Nephron (organoid): ENCODE results near the gene GLE1.
A peak's percentile ranks its signal among the peaks of the same experiment; 100 is the strongest.

ENCODE experiments used
- H3K27ac Mint-ChIP-seq, 3 experiments: 2 replicates each; pipeline ENCODE4 v1.8.0; 2020; ENCODE audit warnings: mixed read lengths in 3 of 3, mild to moderate bottlenecking in 2 of 3, moderate library complexity in 1 of 3
- H3K27me3 Mint-ChIP-seq: 2 replicates; pipeline ENCODE4 v1.8.0; 2021; ENCODE audit warnings: low read depth, mild to moderate bottlenecking, moderate library complexity, mixed read lengths
- H3K36me3 Mint-ChIP-seq: 2 replicates; pipeline ENCODE4 v1.8.0; 2020; ENCODE audit warnings: low read depth, mixed read lengths
- H3K4me1 Mint-ChIP-seq: 2 replicates; pipeline ENCODE4 v1.8.0; 2020; ENCODE audit warnings: mixed read lengths
- H3K4me3 Mint-ChIP-seq, 3 experiments: 2 replicates each; pipeline ENCODE4 v1.8.0; 2020; ENCODE audit warnings: mild to moderate bottlenecking in 3 of 3, mixed read lengths in 3 of 3, moderate library complexity in 2 of 3
- H3K9me3 Mint-ChIP-seq: 2 replicates; pipeline ENCODE4 v1.8.0; 2020; ENCODE audit warnings: mixed read lengths
- CTCF ChIP-seq, 3 experiments: fragments of 200-600 bp; sonication (generic); IDR thresholded peaks; one replicate each; pipeline ENCODE4 v1.5.0; 2021; ENCODE audit warnings: antibody characterized with exemption in 3 of 3; ENCODE audit not compliant: unreplicated experiment in 3 of 3

The GLE1 gene, protein sequence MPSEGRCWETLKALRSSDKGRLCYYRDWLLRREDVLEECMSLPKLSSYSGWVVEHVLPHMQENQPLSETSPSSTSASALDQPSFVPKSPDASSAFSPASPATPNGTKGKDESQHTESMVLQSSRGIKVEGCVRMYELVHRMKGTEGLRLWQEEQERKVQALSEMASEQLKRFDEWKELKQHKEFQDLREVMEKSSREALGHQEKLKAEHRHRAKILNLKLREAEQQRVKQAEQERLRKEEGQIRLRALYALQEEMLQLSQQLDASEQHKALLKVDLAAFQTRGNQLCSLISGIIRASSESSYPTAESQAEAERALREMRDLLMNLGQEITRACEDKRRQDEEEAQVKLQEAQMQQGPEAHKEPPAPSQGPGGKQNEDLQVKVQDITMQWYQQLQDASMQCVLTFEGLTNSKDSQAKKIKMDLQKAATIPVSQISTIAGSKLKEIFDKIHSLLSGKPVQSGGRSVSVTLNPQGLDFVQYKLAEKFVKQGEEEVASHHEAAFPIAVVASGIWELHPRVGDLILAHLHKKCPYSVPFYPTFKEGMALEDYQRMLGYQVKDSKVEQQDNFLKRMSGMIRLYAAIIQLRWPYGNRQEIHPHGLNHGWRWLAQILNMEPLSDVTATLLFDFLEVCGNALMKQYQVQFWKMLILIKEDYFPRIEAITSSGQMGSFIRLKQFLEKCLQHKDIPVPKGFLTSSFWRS

GRCh38 chr9:128504485-128505413 is at the start of gene GLE1:
GLE1 (plus strand) TSS chr9:128504719; CDS start chr9:128504806, 87 bp downstream.
- peaks cover 30% of the 10 kb centered on the region for H3K36me3 Mint-ChIP-seq
- H3K27ac Mint-ChIP-seq = peak within 1 kb of the TSS; percentile 84 to 95 (median 87)
- no peaks in the 10 kb centered on the region for H3K27me3 Mint-ChIP-seq
- peak within 1 kb of the TSS; percentile 99 to 100 (median 99) for H3K4me3 Mint-ChIP-seq
- no peaks in the 10 kb centered on the region for H3K9me3 Mint-ChIP-seq
- TF ChIP-seq CTCF (IDR thresholded peaks at IDR 0.05; ENCODE audit: unreplicated experiment in 3 of 3) = no peak
- H3K4me1 Mint-ChIP-seq = peaks cover 24% of the 10 kb centered on the region

- no peaks in the 10 kb centered on the region for H3K27me3 Mint-ChIP-seq
- peaks cover 9% of the 10 kb centered on the region for H3K36me3 Mint-ChIP-seq
- H3K9me3 Mint-ChIP-seq = no peaks in the 10 kb centered on the region
- H3K4me3 Mint-ChIP-seq = peak overlapping the region; percentile 93 to 94 (median 94)
- TF ChIP-seq CTCF (IDR thresholded peaks at IDR 0.05; ENCODE audit: unreplicated experiment in 3 of 3) = no peak
- peak overlapping the region in 2 of 3 experiments; percentile 56 to 77 for H3K27ac Mint-ChIP-seq
- no peaks in the 10 kb centered on the region for H3K4me1 Mint-ChIP-seq
These were observed 49.5 kb upstream of the GLE1 start for GRCh38 chr9:128454991-128455390.

DNA sequence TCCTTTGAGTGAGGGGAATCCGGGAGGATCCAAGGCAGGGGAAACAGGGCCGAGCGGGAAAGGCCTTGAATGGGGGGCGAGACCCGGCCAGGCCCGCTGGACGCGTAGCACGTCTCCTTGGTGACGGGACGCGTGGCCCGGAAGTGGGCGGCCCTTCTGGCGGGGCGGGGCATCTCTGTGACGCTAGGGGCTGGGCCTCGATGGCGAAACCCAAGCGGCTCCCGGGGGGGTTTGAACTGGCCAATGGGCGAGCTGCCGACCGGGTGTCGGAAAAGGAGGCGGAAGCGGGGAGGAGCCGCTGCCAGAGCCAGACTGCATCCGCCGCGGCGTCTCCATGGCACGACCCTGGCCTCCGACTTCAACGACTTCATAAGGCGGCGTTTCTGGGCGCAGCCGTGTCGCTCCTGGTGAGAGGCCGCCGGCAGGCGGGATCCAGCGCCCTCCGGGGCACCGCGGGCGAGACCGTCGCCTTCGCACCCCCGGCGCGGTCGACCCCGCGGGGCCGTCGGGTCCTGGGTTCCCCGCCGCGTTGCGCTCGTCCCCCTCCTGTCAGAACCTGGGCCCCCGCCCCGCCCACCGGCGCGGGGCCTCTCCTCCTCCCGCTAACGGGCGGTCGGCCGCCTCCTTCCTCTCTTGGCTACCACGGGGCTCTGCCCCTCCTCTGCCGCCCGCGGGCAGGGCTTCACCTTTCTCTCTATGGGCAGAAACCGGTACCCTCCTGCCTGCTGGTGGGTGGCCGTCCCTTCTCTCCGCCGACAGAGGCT is 48.5 kb upstream of the GLE1 start, which contains the start of gene ODF2:
Gene ODF2, plus strand, starts transcription at position 158 of the 764 bp plus-strand sequence. Its CDS starts 86 bp downstream, at position 244.
- H3K27me3 Mint-ChIP-seq = no peaks in the 10 kb centered on the region
- H3K27ac Mint-ChIP-seq = peak within 1 kb of the TSS; percentile 83 to 94 (median 89)
- no peak for TF ChIP-seq CTCF (IDR thresholded peaks at IDR 0.05; ENCODE audit: unreplicated experiment in 3 of 3)
- no peaks in the 10 kb centered on the region for H3K4me1 Mint-ChIP-seq
- peak within 1 kb of the TSS; percentile 94 to 96 (median 95) for H3K4me3 Mint-ChIP-seq
- H3K9me3 Mint-ChIP-seq = no peaks in the 10 kb centered on the region
- peaks cover 19% of the 10 kb centered on the region for H3K36me3 Mint-ChIP-seq

DNA sequence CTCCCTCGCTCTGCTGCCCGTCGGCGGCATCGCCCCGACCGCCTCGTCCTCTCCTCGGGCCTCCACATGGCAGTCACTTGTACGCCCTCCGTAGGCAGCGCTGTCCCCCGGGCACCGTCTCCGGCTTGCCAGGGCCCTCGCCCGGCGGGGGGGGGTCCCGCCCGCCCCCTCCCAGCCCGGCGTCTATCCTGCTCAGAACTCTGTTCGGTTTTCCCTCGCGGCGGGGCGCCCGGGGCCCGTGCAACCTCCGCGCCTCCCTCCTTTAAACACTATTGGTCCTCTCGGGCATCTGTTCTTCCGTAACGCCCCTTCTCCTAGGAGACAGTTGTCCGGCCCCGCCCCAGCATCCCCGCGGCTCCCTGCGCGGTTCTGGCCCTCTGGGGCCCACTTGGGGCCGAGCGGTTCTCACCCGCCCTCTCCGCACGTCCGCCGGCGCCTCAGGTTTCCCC is 47.9 kb upstream of the GLE1 start:
- Mint-ChIP-seq H3K27ac (peak overlapping the region in 2 of 3 experiments; percentile 79 to 80), H3K4me3 (peak overlapping the region; percentile 94 to 96 (median 95)), H3K27me3 (no peaks in the 10 kb centered on the region), H3K9me3 (no peaks in the 10 kb centered on the region), H3K36me3 (peaks cover 25% of the 10 kb centered on the region), H3K4me1 (no peaks in the 10 kb centered on the region)
- no peak for TF ChIP-seq CTCF (IDR thresholded peaks at IDR 0.05; ENCODE audit: unreplicated experiment in 3 of 3)

- H3K9me3 Mint-ChIP-seq = no peaks in the 10 kb centered on the region
- H3K36me3 Mint-ChIP-seq = peaks cover 31% of the 10 kb centered on the region
- H3K4me3 Mint-ChIP-seq = peak overlapping the region; percentile 94 to 96 (median 95)
- H3K27me3 Mint-ChIP-seq = no peaks in the 10 kb centered on the region
- no peak for TF ChIP-seq CTCF (IDR thresholded peaks at IDR 0.05; ENCODE audit: unreplicated experiment in 3 of 3)
- H3K4me1 Mint-ChIP-seq = no peaks in the 10 kb centered on the region
- H3K27ac Mint-ChIP-seq = no peak overlapping the region
These were observed 47.3 kb upstream of the GLE1 start for GRCh38 chr9:128457207-128457606.
